Kidney (tissue), 22 donors: ENCODE measurements around the gene CARD10. TPM values are rescaled to one million over a fixed set of nuclear protein-coding genes. Genes with fewer than 3 reads are reported as not detected.
A peak's percentile ranks its signal among the peaks of the same experiment; 100 is the strongest.

ENCODE experiments used
- DNase-seq, 5 donors: peaks; one replicate each; pipeline ENCODE4 v3.0.0-alpha.2; 2013 to 2020
- FAIRE-seq: peaks from 2 replicates; lab custom pipeline; 2012; peaks lifted over from hg19 to GRCh38; lab: Jason Lieb, UNC
- H3K27ac ChIP-seq, 2 donors: one replicate each; pipeline ENCODE4 v1.7.0; 2013; ENCODE audit warnings: low read depth in 2 of 2, low read length in 2 of 2, inconsistent platforms in 1 of 2
- H3K27me3 ChIP-seq: one replicate; pipeline ENCODE4 v1.7.1; 2013; ENCODE audit warnings: low read length, inconsistent platforms; ENCODE audit not compliant: control insufficient read depth, insufficient read depth
- H3K36me3 ChIP-seq, 3 donors: one replicate each; pipeline versions ENCODE4 v1.7.0 to v1.7.1; 2013; ENCODE audit warnings: low read length in 3 of 3, control low read depth in 1 of 3, inconsistent platforms in 1 of 3; ENCODE audit not compliant: insufficient read depth in 3 of 3, control insufficient read depth in 2 of 3
- H3K4me1 ChIP-seq, 3 donors: one replicate each; pipeline versions ENCODE4 v1.7.0 to v1.7.1; 2013; ENCODE audit warnings: low read length in 3 of 3, inconsistent platforms in 1 of 3, low read depth in 1 of 3; ENCODE audit not compliant: control insufficient read depth in 2 of 3, insufficient read depth in 2 of 3
- H3K4me3 ChIP-seq, 3 donors: one replicate each; pipeline versions ENCODE4 v1.7.0 to v1.8.1; 2013; ENCODE audit warnings: low read length in 3 of 3, control low read depth in 1 of 3, inconsistent platforms in 1 of 3
- H3K9ac ChIP-seq, 3 donors: one replicate each; pipeline versions ENCODE4 v1.7.0 to v1.7.1; 2013; ENCODE audit warnings: low read length in 3 of 3, control low read depth in 1 of 3, inconsistent platforms in 1 of 3
- H3K9me3 ChIP-seq, 3 donors: one replicate each; pipeline versions ENCODE4 v1.7.0 to v1.7.1; 2013; ENCODE audit warnings: low read length in 3 of 3, control low read depth in 1 of 3, inconsistent platforms in 1 of 3; ENCODE audit not compliant: control insufficient read depth in 2 of 3, insufficient read depth in 1 of 3
- intact Hi-C: fragments of 100-400 bp; cut with DNase I; formaldehyde crosslinking; loops from one replicate; pipeline ENCODE4 v1.11.1; 2022
- long read RNA-seq, 10 donors: library from polyadenylated mRNA in 1 of 10; unstranded in 1 of 10; transcript quantifications; one replicate each; pipeline ENCODE4 v2.0.0 and lab custom pipeline, GENCODE V29; 2021 to 2026
- polyA plus RNA-seq: library from polyadenylated mRNA; stranded (reverse); fragments of 350-450 nt; fragmentation: Illumina TruSeq; extraction: RNeasy Lipid Tissue Mini Kit (QIAGEN cat#74804); gene quantifications from one replicate; pipeline ENCODE4 v1.2.3, GENCODE V29; 2014; ENCODE audit warnings: low read depth, low replicate concordance; ENCODE audit not compliant: insufficient read depth
- total RNA-seq: library from RNA; stranded (reverse); fragmentation: NEBNext Ultra II Directional; extraction: Animal tissue kit (Norgen Biotek cat#: 25700); gene quantifications from one replicate; pipeline ENCODE4 v1.2.1, GENCODE V29; 2021
- TF ChIP-seq, protein P1 (sequence below): IDR thresholded peaks from 3 replicates; pipeline ENCODE4 v1.5.1; 2012; ENCODE audit warnings: mild to moderate bottlenecking, moderate library complexity, borderline replicate concordance; ENCODE audit not compliant: insufficient read depth; ENCODE audit errors: extremely low read depth
- donor health status: control.
- donor health status: control.
- donor health status: control.
- donor health status: control.
- donor health status: control.
- donor health status: DM: yes; HTN: yes; CAD: no.
- donor health status: Normal renal cell carcinoma (clear cell type).

Gene CARD10
- 42.3 TPM for total RNA-seq
- 32.4 TPM for polyA plus RNA-seq
- long read RNA-seq, donor 1, full-length matches to known transcripts, result 3 of 22 reads
- long read RNA-seq, donor 1, partial matches to known transcripts, result 19 of 22 reads
- long read RNA-seq, donor 1, other reads (novel, unspliced or antisense), result 0 of 22 reads
- long read RNA-seq, donor 2, partial matches to known transcripts, result 7 of 13 reads
- long read RNA-seq, donor 2, other reads (novel, unspliced or antisense), result 5 of 13 reads
- long read RNA-seq, donor 3, full-length matches to known transcripts, result 2 of 88 reads
- long read RNA-seq, donor 3, partial matches to known transcripts, result 86 of 88 reads
- long read RNA-seq, donor 3, other reads (novel, unspliced or antisense), result 0 of 88 reads
- long read RNA-seq, donor 4, partial matches to known transcripts, result 12 of 12 reads
- long read RNA-seq, donor 4, other reads (novel, unspliced or antisense), result 0 of 12 reads
- long read RNA-seq, donor 5, result 0 reads
- long read RNA-seq, donor 6, full-length matches to known transcripts, result 3 of 3 reads
- long read RNA-seq, donor 6, partial matches to known transcripts, result 0 of 3 reads
- long read RNA-seq, donor 6, other reads (novel, unspliced or antisense), result 0 of 3 reads
- long read RNA-seq, donor 7, full-length matches to known transcripts, result 22 of 57 reads
- long read RNA-seq, donor 7, partial matches to known transcripts, result 22 of 57 reads
- long read RNA-seq, donor 7, other reads (novel, unspliced or antisense), result 13 of 57 reads
- long read RNA-seq, donor 8, full-length matches to known transcripts, result 3 of 3 reads
- long read RNA-seq, donor 8, partial matches to known transcripts, result 0 of 3 reads
- long read RNA-seq, donor 8, other reads (novel, unspliced or antisense), result 0 of 3 reads
- long read RNA-seq, donor 9, result 0 reads
- long read RNA-seq, donor 10, full-length matches to known transcripts, result 5 of 10 reads
- long read RNA-seq, donor 10, partial matches to known transcripts, result 5 of 10 reads
- long read RNA-seq, donor 10, other reads (novel, unspliced or antisense), result 0 of 10 reads

- Histone ChIP-seq H3K27me3 (no peaks in the 10 kb centered on the region), H3K9me3 (no peaks in the 10 kb centered on the region), H3K4me3 (peak within 1 kb of the TSS; percentile 40 to 74 (median 67)), H3K27ac (peak within 1 kb of the TSS; percentile 69 to 81), H3K9ac (peak within 1 kb of the TSS in 2 of 3 donors; percentile 84 to 89), H3K36me3 (peaks cover 0 to 9% (median 2%) of the 10 kb centered on the region in 3 donors), H3K4me1 (peaks cover 0 to 18% (median 7%) of the 10 kb centered on the region in 3 donors)
- FAIRE-seq (no peak), DNase-seq (peak in 2 of 5 donors; percentile 75 to 79)
- TF ChIP-seq, protein P1, sequence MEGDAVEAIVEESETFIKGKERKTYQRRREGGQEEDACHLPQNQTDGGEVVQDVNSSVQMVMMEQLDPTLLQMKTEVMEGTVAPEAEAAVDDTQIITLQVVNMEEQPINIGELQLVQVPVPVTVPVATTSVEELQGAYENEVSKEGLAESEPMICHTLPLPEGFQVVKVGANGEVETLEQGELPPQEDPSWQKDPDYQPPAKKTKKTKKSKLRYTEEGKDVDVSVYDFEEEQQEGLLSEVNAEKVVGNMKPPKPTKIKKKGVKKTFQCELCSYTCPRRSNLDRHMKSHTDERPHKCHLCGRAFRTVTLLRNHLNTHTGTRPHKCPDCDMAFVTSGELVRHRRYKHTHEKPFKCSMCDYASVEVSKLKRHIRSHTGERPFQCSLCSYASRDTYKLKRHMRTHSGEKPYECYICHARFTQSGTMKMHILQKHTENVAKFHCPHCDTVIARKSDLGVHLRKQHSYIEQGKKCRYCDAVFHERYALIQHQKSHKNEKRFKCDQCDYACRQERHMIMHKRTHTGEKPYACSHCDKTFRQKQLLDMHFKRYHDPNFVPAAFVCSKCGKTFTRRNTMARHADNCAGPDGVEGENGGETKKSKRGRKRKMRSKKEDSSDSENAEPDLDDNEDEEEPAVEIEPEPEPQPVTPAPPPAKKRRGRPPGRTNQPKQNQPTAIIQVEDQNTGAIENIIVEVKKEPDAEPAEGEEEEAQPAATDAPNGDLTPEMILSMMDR, result no peak
- intact Hi-C loops, result no loop called here
These were observed at the start of gene CARD10 for GRCh38 chr22:37519268-37520195. CARD10 (minus strand) TSS chr22:37519415; CDS start chr22:37519200, 215 bp downstream.

DNA sequence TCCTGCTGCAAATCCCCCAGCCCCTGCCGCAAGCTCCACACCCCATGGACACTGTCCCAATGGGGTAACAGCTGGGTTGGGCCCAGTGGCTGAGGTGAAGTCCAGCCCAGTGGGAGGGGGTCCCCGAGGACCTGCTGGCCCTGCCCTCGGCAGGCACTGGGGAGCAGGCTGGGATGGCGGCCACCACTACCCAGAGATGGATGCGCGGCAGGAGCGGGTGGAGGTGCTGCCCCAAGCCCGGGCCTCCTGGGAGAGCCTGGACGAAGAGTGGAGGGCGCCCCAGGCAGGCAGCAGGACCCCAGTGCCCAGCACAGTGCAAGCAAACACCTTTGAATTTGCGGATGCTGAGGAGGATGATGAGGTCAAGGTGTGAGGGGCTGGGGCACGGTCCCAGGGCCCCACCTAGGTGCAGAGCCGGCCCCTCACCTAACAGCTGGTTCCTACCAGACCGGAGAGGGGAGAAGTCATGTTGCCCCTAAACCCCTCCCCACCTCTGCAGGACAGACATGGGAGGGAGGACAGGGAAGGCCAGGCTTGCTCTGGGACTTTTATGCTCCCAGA lies 49.3 kb upstream of the CARD10 start:
- TF ChIP-seq, protein P1, result no peak
- Histone ChIP-seq H3K9ac (no peak overlapping the region), H3K36me3 (peaks cover 0 to 25% (median 2%) of the 10 kb centered on the region in 3 donors), H3K4me3 (no peak overlapping the region), H3K27me3 (no peaks in the 10 kb centered on the region), H3K4me1 (peaks cover 6 to 55% (median 27%) of the 10 kb centered on the region in 3 donors), H3K27ac (peak overlapping the region in 1 of 2 donors; percentile 15), H3K9me3 (no peaks in the 10 kb centered on the region)
- intact Hi-C loops, result no loop called here
- no peak for DNase-seq
- no peak for FAIRE-seq

GRCh38 chr22:37568012-37568411 lies 48.8 kb upstream of the CARD10 start:
- Histone ChIP-seq H3K36me3 (peaks cover 0 to 25% (median 2%) of the 10 kb centered on the region in 3 donors), H3K4me1 (peaks cover 9 to 60% (median 29%) of the 10 kb centered on the region in 3 donors), H3K9me3 (no peaks in the 10 kb centered on the region), H3K9ac (no peak overlapping the region), H3K27me3 (no peaks in the 10 kb centered on the region), H3K27ac (no peak overlapping the region), H3K4me3 (no peak overlapping the region)
- DNase-seq (peak in 1 of 5 donors; percentile 56), FAIRE-seq (no peak)
- TF ChIP-seq, protein P1, result no peak
- intact Hi-C loops, result no loop called here
